Urinary bladder (tissue), 4 donors: ENCODE measurements around the gene PPIB. TPM values are rescaled to one million over a fixed set of nuclear protein-coding genes. Genes with fewer than 3 reads are reported as not detected.

Source experiments
- DNase-seq: peaks from one replicate; pipeline ENCODE4 v3.0.0-alpha.2; 2015; ENCODE audit errors: extremely low spot score
- H3K27ac ChIP-seq: one replicate; pipeline ENCODE4 v1.5.1; 2013; ENCODE audit warnings: low read depth, mild to moderate bottlenecking, moderate library complexity
- H3K36me3 ChIP-seq: one replicate; pipeline ENCODE4 v1.6.1; 2013; ENCODE audit warnings: mild to moderate bottlenecking, moderate library complexity; ENCODE audit not compliant: insufficient read depth
- H3K4me1 ChIP-seq: one replicate; pipeline ENCODE4 v1.6.1; 2013; ENCODE audit warnings: mild to moderate bottlenecking, moderate library complexity; ENCODE audit not compliant: insufficient read depth
- H3K4me3 ChIP-seq: one replicate; pipeline ENCODE4 v1.5.1; 2013; ENCODE audit warnings: low read depth, low read length
- WGBS: extraction: QIAGEN DNeasy Blood & Tissue Kit; methylation state at CpG from one replicate; pipeline ENCODE4 v1.1.7; 2013; 5-methylcytosine and 5-hydroxymethylcytosine counted together
- polyA plus RNA-seq: library from polyadenylated mRNA; stranded (reverse); fragments of 200-250 nt; gene quantifications from one replicate; pipeline ENCODE4 v1.2.3, GENCODE V29; 2013
- total RNA-seq: library from RNA; depleted of rRNA; stranded (reverse); fragments of >200 nt; gene quantifications from one replicate; pipeline ENCODE4 v1.2.3, GENCODE V29; 2014
- donor health status: healthy with polysubstance abuse.
- donor health status: healthy.

Gene PPIB
- total and polyA plus RNA-seq, 2 donors = 309 to 420 TPM

DNA sequence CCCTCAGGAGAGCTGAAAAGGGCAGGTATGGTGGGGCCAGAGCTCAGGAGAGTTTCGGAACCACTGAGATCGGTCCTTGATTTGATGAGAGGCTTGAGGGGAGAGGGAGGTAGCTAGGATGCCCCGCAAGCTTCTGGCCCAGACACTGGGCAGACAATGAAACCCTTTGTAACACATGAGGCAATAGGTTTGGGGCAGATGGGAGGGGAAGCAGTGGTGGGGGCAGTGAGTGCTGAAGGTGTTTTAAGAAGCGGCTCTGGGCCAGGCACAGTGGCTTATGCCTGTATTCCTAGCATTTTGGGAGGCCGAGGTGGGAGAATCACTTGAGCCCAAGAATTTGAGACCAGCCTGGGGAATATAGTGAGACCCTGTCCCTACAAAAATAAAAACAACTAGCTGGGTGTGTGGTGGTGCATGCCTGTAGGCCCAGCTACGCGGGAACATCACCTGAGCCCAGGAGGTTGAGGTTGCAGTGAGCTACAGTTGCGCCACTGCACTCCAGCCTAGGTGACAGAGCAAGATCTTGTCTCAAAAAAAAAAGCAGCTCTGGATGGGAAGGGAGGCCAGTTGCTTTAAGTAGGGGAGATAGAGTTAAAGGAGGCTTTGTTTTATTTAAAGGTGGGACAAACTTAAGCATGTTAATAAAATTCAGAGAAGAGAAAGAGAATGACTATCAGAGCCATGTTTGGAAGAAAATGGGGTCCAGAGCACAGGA lies 20.9 kb downstream of the PPIB start:
- Histone ChIP-seq H3K36me3 (peaks cover 7% of the 10 kb centered on the region), H3K4me3 (no peak overlapping the region), H3K4me1 (no peaks in the 10 kb centered on the region), H3K27ac (no peak overlapping the region)
- WGBS = 97% methylated on average over 8 of the region's 8 CpGs
- no peak for DNase-seq

DNA sequence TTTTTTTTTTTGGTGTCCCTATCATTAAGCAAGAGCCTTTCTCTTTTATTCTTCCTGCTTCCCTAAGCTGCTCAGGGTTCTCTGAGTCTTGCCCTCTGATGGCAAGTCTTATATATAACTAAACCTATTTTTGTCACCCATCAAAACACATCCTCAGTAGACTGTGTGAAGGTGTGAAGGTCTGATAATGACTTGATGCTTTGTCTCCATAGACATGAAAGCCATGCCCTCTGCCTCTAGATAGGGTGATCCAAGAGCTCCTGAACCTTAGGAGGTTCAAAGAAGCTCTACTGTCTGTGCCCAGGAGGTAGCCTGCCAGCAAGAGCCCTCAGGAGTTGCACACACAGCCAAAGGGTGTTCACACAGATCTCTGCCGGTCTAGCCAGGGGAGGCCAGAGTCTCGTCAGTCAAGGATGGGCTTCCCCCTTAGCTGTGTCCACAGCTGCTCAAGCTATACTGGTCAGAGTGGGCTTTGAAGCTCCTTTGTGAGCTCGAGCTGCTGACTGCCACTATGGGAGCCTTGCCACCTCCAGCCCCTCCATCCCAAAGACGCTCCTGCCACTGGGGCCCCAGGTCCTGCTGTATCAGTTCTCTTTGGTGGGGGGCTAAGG lies 24.4 kb downstream of the PPIB start:
- no peak for DNase-seq
- WGBS = 93% methylated on average over 4 of the region's 4 CpGs

DNA sequence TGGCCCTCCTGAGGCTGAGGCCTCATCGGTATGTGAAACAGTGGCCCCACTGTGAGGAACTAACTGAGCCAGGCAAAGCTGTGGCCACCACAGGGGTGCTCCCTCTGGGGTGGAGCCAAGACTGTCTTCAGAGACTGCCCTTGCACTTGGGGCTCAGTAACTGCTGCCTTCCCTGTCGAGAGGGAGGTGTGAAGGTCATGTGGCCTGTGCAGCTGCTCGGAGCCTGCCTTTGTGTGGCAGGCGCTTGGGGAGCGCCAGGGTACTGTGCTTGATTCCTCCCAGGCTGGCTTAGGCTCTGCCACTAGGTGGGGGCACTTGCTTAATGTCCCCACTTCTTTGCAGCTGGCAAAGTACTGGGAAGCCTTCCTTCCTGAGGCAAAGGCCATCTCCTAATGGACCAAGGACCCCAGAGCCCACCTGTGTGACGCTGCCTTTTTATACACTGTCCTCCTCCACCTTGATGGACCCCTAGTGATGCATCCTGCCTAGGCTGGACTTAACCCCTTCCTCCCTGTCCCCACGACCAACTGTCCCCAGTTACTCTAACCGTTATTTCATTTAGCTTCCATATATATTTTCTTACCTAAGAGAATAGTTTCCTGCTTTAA lies 25.5 kb downstream of the PPIB start:
- no peak overlapping the region for H3K27ac ChIP-seq
- no peaks in the 10 kb centered on the region for H3K4me1 ChIP-seq
- no peak for DNase-seq
- peaks cover 12% of the 10 kb centered on the region for H3K36me3 ChIP-seq
- 76% methylated on average over 8 of the region's 8 CpGs for WGBS
- H3K4me3 ChIP-seq = no peak overlapping the region

More for the DNA sequence above, 24.4 kb downstream of the PPIB start:
- Histone ChIP-seq H3K4me1 (no peaks in the 10 kb centered on the region), H3K36me3 (peaks cover 12% of the 10 kb centered on the region), H3K27ac (no peak overlapping the region), H3K4me3 (no peak overlapping the region)

DNA sequence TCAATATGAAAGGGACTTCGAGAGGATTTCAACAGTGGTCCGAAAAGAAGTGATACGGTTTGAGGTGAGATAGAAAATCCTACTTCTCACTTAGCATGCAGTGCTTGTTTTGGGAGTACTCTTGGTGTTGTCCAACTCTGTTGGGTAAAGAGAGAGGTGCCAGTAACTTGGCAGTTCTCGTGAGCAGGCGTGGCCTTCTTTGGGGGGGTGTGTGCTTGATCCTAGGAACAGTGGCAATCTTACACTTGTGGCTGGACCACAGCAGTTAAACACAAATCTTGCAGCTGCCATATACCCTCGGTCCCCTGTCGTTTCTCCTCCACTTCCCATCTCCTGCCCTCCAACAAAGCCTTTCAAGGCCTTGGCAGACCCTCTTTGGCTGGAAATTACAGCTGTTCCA lies 26.5 kb downstream of the PPIB start:
- H3K36me3 ChIP-seq = peaks cover 18% of the 10 kb centered on the region
- H3K27ac ChIP-seq = no peak overlapping the region
- WGBS = 93% methylated on average over 7 of the region's 7 CpGs
- DNase-seq = no peak
- no peak overlapping the region for H3K4me3 ChIP-seq
- no peaks in the 10 kb centered on the region for H3K4me1 ChIP-seq

DNA sequence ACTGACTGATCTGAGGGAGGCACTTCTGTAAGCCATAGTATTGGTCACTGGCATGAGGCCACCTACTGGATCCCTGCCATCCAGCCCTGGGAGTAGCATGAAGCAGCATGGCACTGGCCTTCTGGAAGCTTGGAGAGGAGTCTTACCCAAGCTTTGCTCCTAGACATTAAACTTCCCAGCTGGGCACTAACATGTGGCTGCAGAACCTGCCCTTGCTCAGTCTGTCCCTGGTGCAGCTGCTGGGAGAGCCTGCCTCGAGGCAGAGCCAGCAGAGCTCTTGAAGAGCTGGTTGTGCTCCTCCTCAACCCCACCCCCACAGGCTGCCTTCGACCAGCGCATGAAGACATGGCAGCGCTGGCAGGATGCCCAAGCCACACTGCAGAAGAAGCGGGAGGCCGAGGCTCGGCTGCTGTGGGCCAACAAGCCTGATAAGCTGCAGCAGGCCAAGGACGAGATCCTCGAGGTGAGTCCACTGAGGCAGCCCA lies 28.4 kb downstream of the PPIB start:
- WGBS = 68% methylated on average over 9 of the region's 9 CpGs

DNA sequence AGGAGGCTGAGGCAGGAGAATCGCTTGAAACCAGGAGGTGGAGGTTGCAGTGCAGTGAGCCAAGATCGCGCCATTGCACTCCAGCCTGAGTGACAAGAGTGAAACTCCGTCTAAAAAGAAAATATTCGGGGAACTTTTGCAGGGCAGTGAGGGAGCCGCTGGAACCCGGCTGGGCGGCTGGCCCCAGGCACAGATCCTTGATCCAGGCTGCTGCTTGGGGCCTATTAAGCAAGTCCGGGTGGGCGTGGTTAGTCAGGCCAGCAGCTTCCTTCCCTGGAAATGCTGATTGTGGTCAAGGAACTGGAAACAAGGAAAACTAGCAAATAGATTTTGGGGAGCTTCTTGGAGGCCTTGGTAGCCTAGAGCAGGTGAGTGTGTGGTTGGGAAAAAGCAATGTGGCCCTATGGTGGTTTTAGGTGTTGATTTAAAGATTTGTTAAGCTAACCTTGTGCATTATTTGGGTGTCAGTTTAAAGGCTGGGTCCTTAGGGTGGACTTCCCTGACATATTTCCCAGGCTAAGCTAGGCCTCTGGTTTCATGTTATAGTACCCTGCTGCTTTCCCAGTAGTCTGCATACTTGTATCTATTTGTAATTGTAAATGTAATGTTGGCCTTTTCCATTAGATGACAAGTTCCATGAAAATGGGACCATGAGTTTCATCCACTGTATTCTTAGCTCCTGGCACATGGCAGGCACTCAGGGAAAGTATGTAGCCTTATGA lies 29.0 kb downstream of the PPIB start:
- Histone ChIP-seq H3K27ac (no peak overlapping the region), H3K4me3 (no peak overlapping the region), H3K4me1 (no peaks in the 10 kb centered on the region), H3K36me3 (peaks cover 21% of the 10 kb centered on the region)
- no peak for DNase-seq
- 94% methylated on average over 10 of the region's 10 CpGs for WGBS

More for the DNA sequence above, 28.4 kb downstream of the PPIB start:
- H3K36me3 ChIP-seq = peaks cover 22% of the 10 kb centered on the region
- no peaks in the 10 kb centered on the region for H3K4me1 ChIP-seq
- H3K27ac ChIP-seq = no peak overlapping the region
- DNase-seq = no peak
- H3K4me3 ChIP-seq = no peak overlapping the region

DNA sequence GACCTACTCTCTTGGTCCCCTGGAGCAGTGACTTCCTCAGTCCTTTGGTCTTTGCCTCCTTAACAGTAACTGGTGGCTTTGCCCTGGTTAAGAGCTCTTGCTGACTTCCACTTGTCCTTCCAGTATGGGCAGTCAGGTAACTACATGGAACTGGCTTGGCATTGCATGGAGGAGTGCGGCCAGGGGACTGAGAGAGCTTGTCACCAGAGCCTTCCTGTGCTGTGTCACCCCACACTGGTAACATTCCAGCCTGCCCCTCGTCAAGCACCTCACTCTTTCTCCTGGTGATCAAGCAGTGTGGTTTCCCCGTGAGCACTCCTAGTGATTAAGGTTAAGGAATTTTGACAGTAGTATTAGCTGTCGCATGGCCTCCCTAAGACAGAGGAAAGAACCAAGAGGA lies 30.6 kb downstream of the PPIB start:
- DNase-seq = no peak
- Histone ChIP-seq H3K4me1 (no peaks in the 10 kb centered on the region), H3K36me3 (peaks cover 18% of the 10 kb centered on the region), H3K27ac (no peak overlapping the region), H3K4me3 (no peak overlapping the region)
- WGBS = 94% methylated on average over 4 of the region's 4 CpGs

DNA sequence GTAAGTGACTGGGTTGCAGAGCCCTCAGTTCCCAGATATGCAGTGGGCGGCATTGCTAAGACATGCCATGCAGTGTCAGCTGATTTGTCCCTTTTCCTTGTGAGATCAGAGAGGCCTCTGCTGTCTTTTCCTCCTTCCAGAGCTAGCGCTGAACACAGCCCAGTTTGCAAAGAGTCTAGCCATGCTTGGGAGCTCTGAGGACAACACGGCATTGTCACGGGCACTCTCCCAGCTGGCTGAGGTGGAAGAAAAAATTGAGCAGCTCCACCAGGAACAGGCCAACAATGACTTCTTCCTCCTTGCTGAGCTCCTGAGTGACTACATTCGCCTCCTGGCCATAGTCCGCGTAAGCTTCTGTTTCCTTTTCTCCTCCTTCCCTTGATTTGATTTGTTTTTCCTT lies 31.3 kb downstream of the PPIB start:
- DNase-seq = no peak
- Histone ChIP-seq H3K27ac (no peak overlapping the region), H3K4me1 (no peaks in the 10 kb centered on the region), H3K36me3 (peaks cover 14% of the 10 kb centered on the region), H3K4me3 (no peak overlapping the region)
- WGBS = 96% methylated on average over 7 of the region's 7 CpGs

DNA sequence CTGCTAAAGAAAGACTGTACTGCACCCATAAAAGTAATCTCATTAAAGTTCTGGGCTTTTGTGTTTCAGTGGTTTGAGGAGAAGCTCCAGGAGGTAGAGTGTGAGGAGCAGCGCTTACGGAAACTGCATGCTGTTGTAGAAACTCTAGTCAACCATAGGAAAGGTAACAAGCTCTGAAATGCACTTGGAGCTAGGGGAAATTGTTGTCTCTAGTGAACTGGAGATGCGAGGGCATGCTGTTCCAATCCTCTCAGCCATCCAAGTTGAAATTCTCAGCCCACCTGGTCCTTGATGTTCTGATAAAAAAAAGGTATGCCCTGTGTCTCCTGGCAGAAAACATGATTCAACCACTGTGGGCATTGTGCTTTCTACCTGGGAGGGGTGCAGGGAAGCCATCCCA lies 32.7 kb downstream of the PPIB start:
- H3K36me3 ChIP-seq = peaks cover 16% of the 10 kb centered on the region

DNA sequence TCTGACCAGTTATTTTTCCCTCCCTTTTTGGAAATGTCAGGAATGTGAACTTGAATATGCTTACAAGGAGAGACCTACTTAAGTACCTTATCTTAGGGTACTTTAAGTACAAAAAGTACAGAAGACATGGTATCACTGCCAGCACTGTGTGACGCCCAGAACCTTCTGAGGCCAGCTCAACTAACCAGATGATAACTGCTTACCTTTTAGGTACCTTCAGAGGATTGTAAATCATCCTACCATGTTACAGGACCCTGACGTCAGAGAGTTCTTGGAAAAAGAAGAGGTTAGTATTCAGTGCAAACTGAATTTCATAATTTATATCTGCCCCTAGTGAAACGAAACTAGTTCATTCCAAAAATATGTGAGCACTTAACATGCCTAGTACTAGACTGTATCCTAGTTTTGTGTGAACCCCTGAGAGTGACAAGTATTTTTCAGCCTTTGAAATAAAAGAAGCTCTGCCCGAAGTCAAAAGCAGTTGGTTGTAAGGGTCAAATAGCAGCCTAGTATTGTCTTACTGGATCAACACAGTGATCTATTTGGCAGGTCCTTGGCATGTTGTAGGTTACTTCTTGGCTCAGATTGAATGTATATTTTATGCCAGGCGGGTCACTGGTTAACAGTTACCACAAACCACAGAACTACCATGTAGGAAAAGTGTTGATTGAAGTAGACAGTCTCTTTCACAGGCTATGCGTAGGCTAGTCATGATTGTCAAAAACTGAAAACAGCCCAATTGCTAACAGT lies 35.1 kb downstream of the PPIB start:
- H3K27ac ChIP-seq = no peak overlapping the region
- H3K4me1 ChIP-seq = no peaks in the 10 kb centered on the region

More for the DNA sequence above, 32.7 kb downstream of the PPIB start:
- 95% methylated on average over 3 of the region's 3 CpGs for WGBS
- H3K4me3 ChIP-seq = no peak overlapping the region
- no peaks in the 10 kb centered on the region for H3K4me1 ChIP-seq
- DNase-seq = no peak
- H3K27ac ChIP-seq = no peak overlapping the region

DNA sequence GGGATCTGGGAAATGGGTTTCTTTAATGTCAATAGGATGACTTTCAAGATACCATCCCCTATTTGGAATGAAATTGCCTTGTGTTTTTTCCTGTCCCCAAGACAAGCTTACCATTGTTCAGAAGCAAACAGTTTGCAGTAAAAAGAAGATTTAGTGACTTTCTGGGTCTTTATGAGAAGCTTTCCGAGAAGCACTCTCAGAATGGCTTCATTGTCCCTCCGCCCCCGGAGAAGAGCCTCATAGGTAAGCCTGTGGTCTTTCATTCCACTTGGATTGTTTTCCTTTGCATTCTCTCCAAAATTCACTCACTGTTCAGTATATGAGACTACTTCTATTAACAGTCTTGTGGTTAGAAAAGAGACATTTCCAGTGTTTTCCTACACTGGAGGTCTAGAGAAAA lies 36.8 kb downstream of the PPIB start:
- Histone ChIP-seq H3K27ac (no peak overlapping the region), H3K4me1 (no peaks in the 10 kb centered on the region), H3K36me3 (peaks cover 10% of the 10 kb centered on the region), H3K4me3 (no peak overlapping the region)
- 76% methylated on average over 3 of the region's 3 CpGs for WGBS
- DNase-seq = no peak

More for the DNA sequence above, 35.1 kb downstream of the PPIB start:
- WGBS = 87% methylated on average over 6 of the region's 6 CpGs
- Histone ChIP-seq H3K36me3 (peaks cover 16% of the 10 kb centered on the region), H3K4me3 (no peak overlapping the region)
- DNase-seq = no peak

DNA sequence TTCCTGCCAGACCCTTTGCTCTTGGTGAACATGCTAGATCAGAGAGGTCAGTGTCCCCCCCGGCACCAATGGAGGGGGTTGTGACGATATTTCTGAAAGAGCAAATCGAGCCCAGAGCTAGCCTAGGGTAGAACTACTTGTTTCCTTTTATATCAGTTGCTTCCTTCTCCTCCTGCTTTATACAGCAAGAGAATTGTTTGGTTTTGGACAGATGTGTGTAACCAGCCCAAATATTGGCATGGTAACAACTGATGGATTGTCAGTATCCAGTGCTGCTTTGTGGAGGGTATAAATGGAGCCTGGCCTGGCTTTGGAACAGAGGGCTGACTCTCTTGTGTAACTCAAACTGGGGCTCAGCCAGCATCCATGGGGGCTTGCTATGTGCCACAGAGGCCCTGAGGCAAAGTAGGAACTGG lies 39.9 kb downstream of the PPIB start:
- no peak overlapping the region for H3K4me3 ChIP-seq
- H3K36me3 ChIP-seq = peaks cover 12% of the 10 kb centered on the region
- no peak for DNase-seq
- no peaks in the 10 kb centered on the region for H3K4me1 ChIP-seq
- 86% methylated on average over 3 of the region's 3 CpGs for whole genome bisulfite sequencing
- H3K27ac ChIP-seq = no peak overlapping the region

DNA sequence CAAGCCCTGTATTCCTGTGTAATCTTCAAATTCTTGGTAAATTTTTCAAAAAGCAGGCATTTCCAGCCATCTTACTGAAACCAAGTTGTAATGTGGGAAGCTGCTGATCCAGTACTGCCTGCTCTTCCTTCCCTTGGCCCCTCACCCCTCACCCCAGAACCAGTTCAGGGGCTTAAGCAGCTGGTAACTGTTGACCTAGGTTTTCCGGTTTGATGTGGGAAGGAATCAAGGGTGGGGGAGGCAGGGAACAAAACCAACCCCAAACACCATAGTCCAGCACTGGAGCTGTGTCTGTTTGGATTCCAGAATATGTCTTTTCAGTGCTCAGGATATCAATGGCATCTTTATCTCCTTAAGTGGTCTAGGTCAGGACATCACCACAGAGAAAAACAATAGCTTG lies 40.4 kb downstream of the PPIB start:
- Histone ChIP-seq H3K36me3 (peaks cover 11% of the 10 kb centered on the region), H3K4me3 (no peak overlapping the region), H3K27ac (no peak overlapping the region), H3K4me1 (no peaks in the 10 kb centered on the region)
- DNase-seq = no peak
- 78% methylated on average over 1 of the region's 1 CpG for WGBS
